ENCODE data around the gene MECP2.

MECP2 gene

GRCh38 chrX:154018518-154019060 is 78.9 kb downstream of the MECP2 start:
- Histone ChIP-seq H3K4me3 (ENCODE audit: low read depth, low read length) (no peak overlapping the region), H3K36me3 (ENCODE audit: control insufficient read depth, insufficient read depth, low read length) (peaks cover 16% of the 10 kb centered on the region), H3K9ac (ENCODE audit: low read depth, low read length) (no peak overlapping the region), H3K9me3 (ENCODE audit: control insufficient read depth, insufficient read depth, low read length) (no peaks in the 10 kb centered on the region), H3K27me3 (ENCODE audit: control insufficient read depth, insufficient read depth, low read length) (no peaks in the 10 kb centered on the region), H3K4me1 (ENCODE audit: control insufficient read depth, insufficient read depth, low read length) (no peaks in the 10 kb centered on the region)

DNA sequence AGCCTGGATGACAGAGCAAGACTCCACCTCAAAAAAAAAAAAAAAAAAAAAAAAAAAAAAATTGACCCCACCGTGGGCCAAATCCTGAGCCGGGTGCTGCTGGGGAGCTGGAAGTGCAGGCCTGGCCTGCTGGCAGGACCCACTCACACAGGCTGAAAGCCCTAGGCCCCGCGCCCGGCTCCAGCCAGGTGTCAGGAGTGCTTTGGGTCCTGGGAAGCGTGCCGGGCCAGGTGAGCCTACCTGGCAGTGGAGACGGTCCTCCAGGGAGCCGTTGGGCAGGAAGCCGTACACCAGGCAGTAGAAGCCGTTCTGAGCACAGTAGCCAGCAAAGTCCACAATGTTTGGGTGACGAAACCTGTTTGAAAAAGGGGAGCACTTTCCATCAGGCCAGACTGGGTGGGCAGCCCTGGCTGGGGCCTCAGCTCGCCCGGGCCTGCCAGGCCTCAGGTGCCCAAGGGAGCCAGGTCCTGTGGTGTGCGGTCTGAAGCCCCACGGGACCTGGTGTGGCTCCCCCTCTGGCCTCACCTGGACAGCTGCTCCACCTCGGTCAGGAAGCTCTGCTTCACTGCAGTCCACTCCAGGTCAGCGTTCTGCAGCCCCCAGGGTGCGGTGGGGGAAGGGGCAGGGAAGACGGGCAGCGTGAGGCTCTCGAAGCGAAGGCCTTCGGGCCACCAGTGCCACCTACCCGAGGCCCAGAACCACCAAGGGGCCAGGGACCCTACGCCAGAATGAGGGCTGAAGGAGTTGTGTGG is 79.6 kb downstream of the MECP2 start:
- Histone ChIP-seq H3K4me1 (ENCODE audit: control insufficient read depth, insufficient read depth, low read length) (no peaks in the 10 kb centered on the region), H3K27me3 (ENCODE audit: control insufficient read depth, insufficient read depth, low read length) (no peaks in the 10 kb centered on the region), H3K4me3 (ENCODE audit: low read depth, low read length) (no peak overlapping the region), H3K9ac (ENCODE audit: low read depth, low read length) (no peak overlapping the region), H3K9me3 (ENCODE audit: control insufficient read depth, insufficient read depth, low read length) (no peaks in the 10 kb centered on the region), H3K36me3 (ENCODE audit: control insufficient read depth, insufficient read depth, low read length) (peaks cover 16% of the 10 kb centered on the region)

- H3K9me3 ChIP-seq (ENCODE audit: control insufficient read depth, insufficient read depth, low read length): no peaks in the 10 kb centered on the region
- peaks cover 16% of the 10 kb centered on the region for H3K36me3 ChIP-seq (ENCODE audit: control insufficient read depth, insufficient read depth, low read length)
- no peak overlapping the region for H3K9ac ChIP-seq (ENCODE audit: low read depth, low read length)
- no peak overlapping the region for H3K4me3 ChIP-seq (ENCODE audit: low read depth, low read length)
- no peaks in the 10 kb centered on the region for H3K27me3 ChIP-seq (ENCODE audit: control insufficient read depth, insufficient read depth, low read length)
- H3K4me1 ChIP-seq (ENCODE audit: control insufficient read depth, insufficient read depth, low read length): no peaks in the 10 kb centered on the region
Measured at GRCh38 chrX:154016366-154017076, 81.0 kb downstream of the MECP2 start.

GRCh38 chrX:154015581-154016264 is 81.8 kb downstream of the MECP2 start:
- no peaks in the 10 kb centered on the region for H3K9me3 ChIP-seq (ENCODE audit: control insufficient read depth, insufficient read depth, low read length)
- H3K27me3 ChIP-seq (ENCODE audit: control insufficient read depth, insufficient read depth, low read length): no peaks in the 10 kb centered on the region
- no peaks in the 10 kb centered on the region for H3K4me1 ChIP-seq (ENCODE audit: control insufficient read depth, insufficient read depth, low read length)
- no peak overlapping the region for H3K9ac ChIP-seq (ENCODE audit: low read depth, low read length)
- peaks cover 16% of the 10 kb centered on the region for H3K36me3 ChIP-seq (ENCODE audit: control insufficient read depth, insufficient read depth, low read length)
- H3K4me3 ChIP-seq (ENCODE audit: low read depth, low read length): no peak overlapping the region

GRCh38 chrX:154014429-154015380 is 82.8 kb downstream of the MECP2 start:
- Histone ChIP-seq H3K4me1 (ENCODE audit: control insufficient read depth, insufficient read depth, low read length) (no peaks in the 10 kb centered on the region), H3K9ac (ENCODE audit: low read depth, low read length) (no peak overlapping the region), H3K27me3 (ENCODE audit: control insufficient read depth, insufficient read depth, low read length) (no peaks in the 10 kb centered on the region), H3K4me3 (ENCODE audit: low read depth, low read length) (no peak overlapping the region), H3K9me3 (ENCODE audit: control insufficient read depth, insufficient read depth, low read length) (no peaks in the 10 kb centered on the region), H3K36me3 (ENCODE audit: control insufficient read depth, insufficient read depth, low read length) (peaks cover 16% of the 10 kb centered on the region)

GRCh38 chrX:154013614-154014360 is 83.7 kb downstream of the MECP2 start:
- no peak overlapping the region for H3K4me3 ChIP-seq (ENCODE audit: low read depth, low read length)
- no peaks in the 10 kb centered on the region for H3K9me3 ChIP-seq (ENCODE audit: control insufficient read depth, insufficient read depth, low read length)
- peaks cover 16% of the 10 kb centered on the region for H3K36me3 ChIP-seq (ENCODE audit: control insufficient read depth, insufficient read depth, low read length)
- H3K27me3 ChIP-seq (ENCODE audit: control insufficient read depth, insufficient read depth, low read length): no peaks in the 10 kb centered on the region
- H3K4me1 ChIP-seq (ENCODE audit: control insufficient read depth, insufficient read depth, low read length): no peaks in the 10 kb centered on the region
- H3K9ac ChIP-seq (ENCODE audit: low read depth, low read length): no peak overlapping the region

GRCh38 chrX:154013001-154013421 is 84.5 kb downstream of the MECP2 start:
- no peak overlapping the region for H3K9ac ChIP-seq (ENCODE audit: low read depth, low read length)
- peaks cover 13% of the 10 kb centered on the region for H3K36me3 ChIP-seq (ENCODE audit: control insufficient read depth, insufficient read depth, low read length)
- no peaks in the 10 kb centered on the region for H3K9me3 ChIP-seq (ENCODE audit: control insufficient read depth, insufficient read depth, low read length)
- H3K4me3 ChIP-seq (ENCODE audit: low read depth, low read length): no peak overlapping the region
- no peaks in the 10 kb centered on the region for H3K27me3 ChIP-seq (ENCODE audit: control insufficient read depth, insufficient read depth, low read length)
- H3K4me1 ChIP-seq (ENCODE audit: control insufficient read depth, insufficient read depth, low read length): no peaks in the 10 kb centered on the region

- peaks cover 9% of the 10 kb centered on the region for H3K36me3 ChIP-seq (ENCODE audit: control insufficient read depth, insufficient read depth, low read length)
- H3K9ac ChIP-seq (ENCODE audit: low read depth, low read length): no peak overlapping the region
- no peaks in the 10 kb centered on the region for H3K4me1 ChIP-seq (ENCODE audit: control insufficient read depth, insufficient read depth, low read length)
- H3K9me3 ChIP-seq (ENCODE audit: control insufficient read depth, insufficient read depth, low read length): no peaks in the 10 kb centered on the region
- H3K27me3 ChIP-seq (ENCODE audit: control insufficient read depth, insufficient read depth, low read length): no peaks in the 10 kb centered on the region
- no peak overlapping the region for H3K4me3 ChIP-seq (ENCODE audit: low read depth, low read length)
Measured at GRCh38 chrX:154012336-154012991, 85.1 kb downstream of the MECP2 start.

DNA sequence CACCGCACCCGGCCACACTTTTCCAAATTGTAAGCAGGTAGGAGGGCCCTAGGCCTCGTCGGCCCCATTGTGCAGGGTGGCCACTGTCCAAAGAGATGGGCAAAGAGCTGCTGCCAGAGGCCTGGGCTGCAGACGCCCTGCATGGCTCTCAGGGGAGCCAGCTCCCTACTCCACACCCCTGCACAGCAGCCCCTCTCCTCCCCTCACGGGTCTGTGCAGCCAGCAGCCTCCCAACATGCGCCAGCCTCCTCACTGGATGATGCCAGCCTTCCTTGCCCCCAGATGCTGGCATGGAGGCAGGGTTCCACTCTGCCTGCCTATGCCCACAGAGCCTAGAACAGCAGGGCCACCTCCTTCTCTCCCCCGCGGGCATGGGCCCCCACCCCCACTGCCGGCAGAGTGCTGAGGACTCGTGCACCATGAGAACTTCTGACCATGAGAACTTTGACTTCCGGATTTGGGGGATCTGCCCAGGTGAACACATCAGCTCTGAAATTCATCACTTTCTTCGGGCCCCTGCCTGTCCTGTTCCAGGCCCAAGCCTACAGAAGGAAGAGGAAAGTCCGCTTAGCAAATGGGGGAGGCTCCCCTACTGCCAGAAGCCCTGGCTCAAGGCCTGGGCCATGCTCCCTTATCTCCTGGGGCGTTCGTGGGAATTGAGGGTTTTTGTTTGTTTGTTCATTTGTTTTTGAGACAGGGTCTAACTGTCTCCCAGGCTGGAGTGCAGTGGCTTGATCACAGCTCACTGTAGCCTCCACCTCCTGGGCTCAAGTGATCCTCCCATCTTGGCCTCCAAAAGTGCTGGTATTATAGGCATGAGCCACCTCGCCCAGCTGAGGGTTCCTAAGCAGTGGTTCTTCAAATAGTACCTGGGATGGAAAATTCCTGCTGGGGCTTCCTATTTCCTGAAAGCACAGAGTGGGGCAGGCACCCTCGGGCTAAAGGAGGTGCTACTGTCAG is 85.9 kb downstream of the MECP2 start:
- Histone ChIP-seq H3K9ac (ENCODE audit: low read depth, low read length) (no peak overlapping the region), H3K36me3 (ENCODE audit: control insufficient read depth, insufficient read depth, low read length) (peaks cover 6% of the 10 kb centered on the region)

More for the DNA sequence above, 85.9 kb downstream of the MECP2 start:
- Histone ChIP-seq H3K4me3 (ENCODE audit: low read depth, low read length) (no peak overlapping the region), H3K4me1 (ENCODE audit: control insufficient read depth, insufficient read depth, low read length) (no peaks in the 10 kb centered on the region), H3K27me3 (ENCODE audit: control insufficient read depth, insufficient read depth, low read length) (no peaks in the 10 kb centered on the region), H3K9me3 (ENCODE audit: control insufficient read depth, insufficient read depth, low read length) (no peaks in the 10 kb centered on the region)
